H1 (cell line): ENCODE measurements around the gene NR4A2. TPM values are rescaled to one million over a fixed set of nuclear protein-coding genes. Genes with fewer than 3 reads are reported as not detected.
A peak's percentile ranks its signal among the peaks of the same experiment; 100 is the strongest.

ENCODE experiments used
- ATF3 ChIP-seq: IDR thresholded peaks from 2 replicates; pipeline ENCODE4 v1.6.1; 2011; ENCODE audit warnings: low read depth, mild to moderate bottlenecking, low read length; ENCODE audit not compliant: insufficient read depth
- BACH1 ChIP-seq: IDR thresholded peaks from 2 replicates; pipeline ENCODE4 v1.6.1; 2012; ENCODE audit warnings: low read length, improper control_type of control experiment
- CBX5 ChIP-seq: fragments of 300-800, 300-1000 bp; sonication (generic); IDR thresholded peaks from 2 replicates; pipeline ENCODE4 v1.7.1; 2016; ENCODE audit warnings: antibody characterized with exemption, low read length, low read depth
- CBX8 ChIP-seq: fragments of 300-800, 300-1000 bp; sonication (generic); IDR thresholded peaks from 2 replicates; pipeline ENCODE4 v1.7.1; 2016; ENCODE audit warnings: low read depth, low read length, borderline replicate concordance
- CHD1 ChIP-seq: IDR thresholded peaks from 2 replicates; pipeline ENCODE4 v1.6.1; 2012; ENCODE audit warnings: low read depth, low read length, improper control_type of control experiment
- E2F6 ChIP-seq: IDR thresholded peaks from 2 replicates; pipeline ENCODE4 v1.6.1; 2012; ENCODE audit warnings: inconsistent platforms
- GABPA ChIP-seq: IDR thresholded peaks from 2 replicates; pipeline ENCODE4 v1.6.1; 2011; ENCODE audit warnings: mild to moderate bottlenecking, low read length, moderate library complexity, borderline replicate concordance; ENCODE audit not compliant: insufficient read depth
- HDAC2 ChIP-seq, 2 experiments: fragments of 300-600 bp in 1 of 2; sonication (generic) in 1 of 2; IDR thresholded peaks; 2 replicates each; pipeline ENCODE4 v1.6.1; 2011 to 2012; ENCODE audit warnings: low read depth in 2 of 2, low read length in 2 of 2, mild to moderate bottlenecking in 2 of 2, moderate library complexity in 2 of 2, borderline replicate concordance in 1 of 2, inconsistent platforms in 1 of 2
- HDAC6 ChIP-seq: IDR thresholded peaks from one replicate; pipeline ENCODE4 v1.7.1; 2012; ENCODE audit warnings: low read depth, mild to moderate bottlenecking, inconsistent platforms, low read length, moderate library complexity
- KDM1A ChIP-seq: fragments of 200-600, 300-600 bp; sonication (generic); IDR thresholded peaks from 2 replicates; pipeline ENCODE4 v1.7.1; 2016; ENCODE audit warnings: mild to moderate bottlenecking, low read length, borderline replicate concordance
- KDM5A ChIP-seq: fragments of 200-600 bp; IDR thresholded peaks from 2 replicates; pipeline ENCODE4 v1.7.1; 2012; ENCODE audit warnings: mild to moderate bottlenecking, low read length, inconsistent platforms, mixed read lengths
- MAFK ChIP-seq: IDR thresholded peaks from 2 replicates; pipeline ENCODE4 v1.6.1; 2012; ENCODE audit warnings: low read depth, mild to moderate bottlenecking, improper control_type of control experiment, low read length
- MAX ChIP-seq: IDR thresholded peaks from 2 replicates; pipeline ENCODE4 v1.6.1; 2012; ENCODE audit warnings: inconsistent platforms
- NRF1 ChIP-seq: IDR thresholded peaks from 2 replicates; pipeline ENCODE4 v1.6.1; 2011; ENCODE audit warnings: mild to moderate bottlenecking, low read depth, low read length, improper control_type of control experiment
- RAD21 ChIP-seq, 2 experiments: IDR thresholded peaks in 1 of 2; conservative IDR thresholded peaks in 1 of 2; 2 replicates each; pipeline ENCODE4 v1.6.1; 2011; ENCODE audit warnings: low read depth in 2 of 2, low read length in 2 of 2, improper control_type of control experiment in 1 of 2, inconsistent platforms in 1 of 2, mild to moderate bottlenecking in 1 of 2, moderate library complexity in 1 of 2
- RBBP5 ChIP-seq: IDR thresholded peaks from 2 replicates; pipeline ENCODE4 v1.7.1; 2012; ENCODE audit warnings: low read depth, mild to moderate bottlenecking, inconsistent platforms, low read length, moderate library complexity, borderline replicate concordance
- RXRA ChIP-seq: IDR thresholded peaks from 2 replicates; pipeline ENCODE4 v1.6.1; 2011; ENCODE audit warnings: low read depth, mild to moderate bottlenecking, low read length, moderate library complexity; ENCODE audit not compliant: insufficient read depth
- SP2 ChIP-seq: IDR thresholded peaks from 2 replicates; pipeline ENCODE4 v1.6.1; 2012; ENCODE audit warnings: mild to moderate bottlenecking, low read length, inconsistent platforms
- TAF7 ChIP-seq: optimal IDR thresholded peaks from 2 replicates; pipeline ENCODE3; 2011; ENCODE audit warnings: low read depth, mild to moderate bottlenecking, inconsistent platforms, low read length, moderate library complexity, borderline replicate concordance
- USF2 ChIP-seq: IDR thresholded peaks from 2 replicates; pipeline ENCODE4 v1.6.1; 2011; ENCODE audit warnings: low read length, improper control_type of control experiment
- YY1 ChIP-seq: IDR thresholded peaks from 2 replicates; pipeline ENCODE4 v1.6.1; 2011; ENCODE audit warnings: low read depth, mild to moderate bottlenecking, low read length
- polyA plus RNA-seq, 7 experiments: library from polyadenylated mRNA; depleted of rRNA in 3 of 7; stranded (reverse) in 5 of 7; unstranded in 2 of 7; fragments of >200 nt in 5 of 7; fragments of 200-250 nt in 2 of 7; gene quantifications; 1 replicate in 5 of 7; 2 replicates in 1 of 7; 4 replicates in 1 of 7; pipeline versions ENCODE4 v1.2.1 to v1.2.3, GENCODE V29; 2011 to 2013; ENCODE audit warnings: missing spikeins in 2 of 7, mixed read lengths in 2 of 7
- total RNA-seq: library from RNA; stranded (reverse); fragmentation: NEBNext Ultra II Directional; extraction: Animal tissue kit (Norgen Biotek cat#: 25700); gene quantifications from 2 replicates; pipeline ENCODE4 v1.2.1, GENCODE V29; 2021

The NR4A2 gene
- total and polyA plus RNA-seq, 2 of the 8 experiments (the other 6 are each of a cell fraction or from before 2014, with no cell fraction given), result 0.15 to 1.7 TPM

GRCh38 chr2:156341452-156342253, 9.1 kb upstream of the NR4A2 start (continued):
- TF ChIP-seq E2F6 (peak; percentile 76; the same call in 1 of the 2 replicates), CBX5 (no peak), CBX8 (no peak), HDAC6 (no peak), TAF7 (peak; percentile 45), HDAC2 (IDR thresholded peaks at IDR 0.05; ENCODE audit: borderline replicate concordance in 1 of 2, low read depth in 2 of 2, low read length in 2 of 2) (peak; percentile 72 to 95; a peak in 1 of 4 replicates), NRF1 (no peak), BACH1 (peak; percentile 63), RAD21 (IDR thresholded peaks at IDR 0.05 in 1 of 2, conservative IDR thresholded peaks at IDR 0.05 in 1 of 2; ENCODE audit: low read depth in 2 of 2, low read length in 2 of 2) (no peak), YY1 (no peak; the same call in 1 of the 2 replicates), USF2 (no peak), MAX (peak; percentile 92), KDM5A (no peak), KDM1A (no peak), MAFK (no peak), RBBP5 (no peak; the same call in 1 of the 2 replicates), CHD1 (no peak), RXRA (no peak), GABPA (no peak), ATF3 (no peak), SP2 (no peak)
